ENCODE results near the gene APAF1. TPM values are rescaled to one million over a fixed set of nuclear protein-coding genes. Genes with fewer than 3 reads are reported as not detected.

The APAF1 gene
- polyA plus RNA-seq, 1 of the 3 experiments (the other 2 are of a cell fraction), result 3.3 TPM

- TF ChIP-seq RXRA (IDR thresholded peaks at IDR 0.05; ENCODE audit: borderline replicate concordance, low read depth), result no peak
- no peak for TF ChIP-seq RFX5 (IDR thresholded peaks at IDR 0.05; ENCODE audit: low read length)
- TF ChIP-seq, protein P1, sequence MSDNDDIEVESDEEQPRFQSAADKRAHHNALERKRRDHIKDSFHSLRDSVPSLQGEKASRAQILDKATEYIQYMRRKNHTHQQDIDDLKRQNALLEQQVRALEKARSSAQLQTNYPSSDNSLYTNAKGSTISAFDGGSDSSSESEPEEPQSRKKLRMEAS (IDR thresholded peaks at IDR 0.05; ENCODE audit: low read depth), result no peak
- TF ChIP-seq, protein P2, sequence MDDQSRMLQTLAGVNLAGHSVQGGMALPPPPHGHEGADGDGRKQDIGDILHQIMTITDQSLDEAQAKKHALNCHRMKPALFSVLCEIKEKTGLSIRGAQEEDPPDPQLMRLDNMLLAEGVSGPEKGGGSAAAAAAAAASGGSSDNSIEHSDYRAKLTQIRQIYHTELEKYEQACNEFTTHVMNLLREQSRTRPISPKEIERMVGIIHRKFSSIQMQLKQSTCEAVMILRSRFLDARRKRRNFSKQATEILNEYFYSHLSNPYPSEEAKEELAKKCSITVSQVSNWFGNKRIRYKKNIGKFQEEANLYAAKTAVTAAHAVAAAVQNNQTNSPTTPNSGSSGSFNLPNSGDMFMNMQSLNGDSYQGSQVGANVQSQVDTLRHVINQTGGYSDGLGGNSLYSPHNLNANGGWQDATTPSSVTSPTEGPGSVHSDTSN (IDR thresholded peaks at IDR 0.05), result no peak
- TF ChIP-seq ELF1 (IDR thresholded peaks at IDR 0.05), result no peak
- no peak for TF ChIP-seq CHD2 (IDR thresholded peaks at IDR 0.05; ENCODE audit: low read length, partially characterized antibody)
- no peak for TF ChIP-seq EZH2phosphoT487 (IDR thresholded peaks at IDR 0.05; ENCODE audit: borderline replicate concordance, low read depth)
- TF ChIP-seq YY1 (IDR thresholded peaks at IDR 0.05; ENCODE audit: low read depth), result no peak
- TF ChIP-seq RCOR1 (IDR thresholded peaks at IDR 0.05; ENCODE audit: low read length), result no peak
- TF ChIP-seq REST (IDR thresholded peaks at IDR 0.05; ENCODE audit: low read depth, low read length), result no peak
These were observed 127.7 kb downstream of the APAF1 start (continued) for GRCh38 chr12:98772818-98773217.

GRCh38 chr12:98780261-98780660 lies 135.2 kb downstream of the APAF1 start:
- Histone ChIP-seq H3K4me3 (ENCODE audit: low read depth in 2 of 2, low read length in 1 of 2) (no peak overlapping the region), H3K9ac (no peak overlapping the region), H3F3A (replicated peaks; ENCODE audit: insufficient read depth) (no peaks in the 10 kb centered on the region), H3K9me2 (no peaks in the 10 kb centered on the region), H3K4me2 (no peak overlapping the region), H3K27ac (ENCODE audit: low read depth in 2 of 2, low read length in 1 of 2) (no peak overlapping the region), H3K4me1 (ENCODE audit: control insufficient read depth in 1 of 2, insufficient read depth in 2 of 2, low read depth in 1 of 2, low read length in 1 of 2) (no peaks in the 10 kb centered on the region), H3K36me3 (replicated peaks in 1 of 2; ENCODE audit: control insufficient read depth in 1 of 2, insufficient read depth in 2 of 2, low read length in 1 of 2) (no peaks in the 10 kb centered on the region), H3K9me3 (no peaks in the 10 kb centered on the region), H3K27me3 (ENCODE audit: insufficient read depth) (0 out of 2 replicates have a peak, but pooled peaks cover 7% of the 10 kb centered on the region), H2AFZ (ENCODE audit: low read depth) (no peak overlapping the region), H3K79me2 (ENCODE audit: insufficient read depth) (no peaks in the 10 kb centered on the region), H4K20me1 (ENCODE audit: insufficient read depth) (no peaks in the 10 kb centered on the region)
- TF ChIP-seq RCOR1 (IDR thresholded peaks at IDR 0.05; ENCODE audit: low read length) (no peak), ZBTB33 (IDR thresholded peaks at IDR 0.05; ENCODE audit: borderline replicate concordance, low read depth) (no peak), NRF1 (IDR thresholded peaks at IDR 0.05; ENCODE audit: low read depth, low read length) (no peak)
- DNase-seq, result no peak
- ChIA-PET POLR2A (no interaction called here), CTCF (no interaction called here)
- 46% methylated on average over 4 of the region's 4 CpGs for WGBS (ENCODE audit: low lambda C conversion rate)

All from SK-N-SH (cell line).